DOHH2 (cell line): ENCODE measurements around the gene LSR.

ENCODE experiments used
- CTCF ChIP-seq: fragments of 200-600 bp; sonication (generic); IDR thresholded peaks from one replicate; pipeline ENCODE4 v1.5.1; 2014; ENCODE audit warnings: antibody characterized with exemption, mild to moderate bottlenecking, low read depth, low read length; ENCODE audit not compliant: poor library complexity, severe bottlenecking
- EZH2phosphoT487 ChIP-seq: fragments of 200-600 bp; sonication (generic); IDR thresholded peaks from 2 replicates; pipeline ENCODE4 v1.6.1; 2017; ENCODE audit warnings: borderline replicate concordance, mild to moderate bottlenecking, antibody characterized with exemption, low read length, moderate library complexity, mixed read lengths

- TF ChIP-seq CTCF: no peak
- TF ChIP-seq EZH2phosphoT487: no peak
Observed at GRCh38 chr19:35302446-35302845, 53.6 kb downstream of the LSR start.
